GM19043 (cell line): ENCODE data around the gene ZNF83.
"Not testable (repeated sequence)": the region's sequence is repeated elsewhere in the genome, so short reads cannot be mapped to it uniquely, and the experiment has no call there.

Experiments
- ATAC-seq: cut with Tn5 transposase; IDR thresholded peaks from one replicate; pipeline ENCODE4 v1.9.1; 2021; ENCODE audit warnings: low read depth; ENCODE audit not compliant: unreplicated experiment

ZNF83 gene

GRCh38 chr19:52637718-52638585 lies at the start of gene ZNF83:
Gene ZNF83, minus strand, starts transcription at chr19:52638355.
- ATAC-seq, result peak; percentile 74

DNA sequence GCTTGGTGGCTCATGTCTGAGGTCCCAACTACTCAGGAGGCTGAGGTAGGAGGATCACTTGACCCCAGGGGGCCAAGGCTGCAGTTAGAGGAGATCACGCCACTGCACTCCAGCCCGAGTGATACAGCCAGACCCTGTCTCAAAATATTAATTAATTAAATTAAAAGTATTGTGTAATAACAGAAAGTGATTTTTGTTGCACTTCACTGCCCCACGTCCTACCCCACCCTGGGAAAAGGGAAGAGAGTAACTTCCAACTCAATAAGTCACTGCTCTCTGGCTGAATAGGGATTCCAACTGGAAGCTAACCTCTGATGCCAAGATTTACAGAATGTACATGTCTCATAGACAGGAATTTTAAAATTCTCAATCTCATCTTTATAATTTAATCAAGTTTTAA lies 49.5 kb upstream of the ZNF83 start:
- no peak for ATAC-seq

DNA sequence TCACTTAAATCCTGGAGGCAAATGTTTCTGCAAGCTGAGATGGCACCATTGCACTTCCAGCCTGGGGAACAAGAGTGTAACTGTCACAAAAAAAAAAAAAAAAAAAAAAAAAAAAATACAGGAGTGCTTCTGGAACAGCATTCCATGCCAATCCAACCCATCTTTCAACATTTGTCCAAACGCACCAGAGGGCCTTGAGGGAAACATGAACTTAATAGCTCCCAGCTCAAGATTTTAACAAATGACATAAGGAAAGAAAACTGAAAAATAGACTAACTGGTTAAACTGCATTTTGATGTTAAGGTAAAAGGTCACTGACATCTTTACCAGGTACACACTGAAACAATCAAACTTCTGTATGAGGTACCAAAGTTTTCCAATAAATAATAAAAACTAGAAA lies 47.7 kb upstream of the ZNF83 start:
- no peak for ATAC-seq

- ATAC-seq, result not testable (repeated sequence)
These were observed 43.1 kb upstream of the ZNF83 start for GRCh38 chr19:52681216-52681615.

DNA sequence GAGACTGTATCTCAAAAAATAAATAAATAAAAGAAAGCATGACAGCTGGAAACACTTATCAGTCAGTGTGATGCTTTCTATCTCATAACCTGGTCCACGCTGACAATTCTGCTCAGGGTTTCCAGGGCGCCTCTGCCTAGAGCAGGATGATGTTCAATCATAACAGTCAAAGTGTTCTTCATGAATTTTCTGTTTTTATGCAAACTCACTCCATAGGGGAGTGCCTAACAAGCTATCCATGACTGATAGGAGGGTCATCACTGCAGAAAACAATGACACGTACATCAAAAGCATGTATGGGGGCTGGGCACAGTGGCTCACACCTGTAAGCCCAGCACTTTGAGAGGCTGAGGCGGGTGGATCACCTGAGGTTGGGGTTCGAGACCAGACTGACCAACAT lies 41.4 kb upstream of the ZNF83 start:
- ATAC-seq, result no peak

DNA sequence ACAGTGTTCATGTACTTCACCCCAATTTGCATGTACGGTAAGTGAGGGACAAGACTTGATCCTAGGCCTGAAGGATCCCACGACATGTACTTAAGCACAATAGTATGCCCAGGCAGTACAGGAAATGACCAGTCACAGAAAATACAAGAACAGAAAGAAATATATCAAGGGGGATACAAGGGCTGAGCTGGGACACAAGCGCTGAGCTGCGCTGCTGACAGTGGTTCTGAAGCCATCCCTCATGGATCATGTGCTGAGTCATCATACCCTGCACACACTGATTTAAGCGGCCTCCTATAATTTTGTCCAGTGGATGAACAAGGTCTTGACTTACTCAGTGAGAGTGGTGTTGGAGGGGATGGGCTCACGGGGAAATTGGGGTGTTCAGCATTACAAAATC lies 37.1 kb upstream of the ZNF83 start:
- not testable (repeated sequence) for ATAC-seq

DNA sequence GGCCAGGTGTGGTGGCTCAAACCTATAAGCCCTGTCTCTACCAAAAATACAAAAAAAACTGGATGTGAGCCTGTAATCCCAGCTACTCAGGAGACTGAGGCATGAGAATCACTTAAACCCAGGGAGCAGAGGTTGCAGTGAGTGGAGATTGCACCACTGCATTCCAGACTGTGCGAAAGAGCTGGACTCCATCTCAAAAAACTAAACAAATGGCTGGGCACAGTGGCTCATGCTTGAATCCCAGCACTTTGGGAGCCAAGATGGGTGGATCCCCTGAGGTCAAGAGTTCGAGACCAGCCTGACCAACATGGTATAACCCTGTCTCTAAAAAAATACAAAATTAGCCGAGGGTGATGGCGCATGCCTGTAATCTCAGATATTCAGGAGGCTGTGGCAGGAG lies 34.9 kb upstream of the ZNF83 start:
- no peak for ATAC-seq

DNA sequence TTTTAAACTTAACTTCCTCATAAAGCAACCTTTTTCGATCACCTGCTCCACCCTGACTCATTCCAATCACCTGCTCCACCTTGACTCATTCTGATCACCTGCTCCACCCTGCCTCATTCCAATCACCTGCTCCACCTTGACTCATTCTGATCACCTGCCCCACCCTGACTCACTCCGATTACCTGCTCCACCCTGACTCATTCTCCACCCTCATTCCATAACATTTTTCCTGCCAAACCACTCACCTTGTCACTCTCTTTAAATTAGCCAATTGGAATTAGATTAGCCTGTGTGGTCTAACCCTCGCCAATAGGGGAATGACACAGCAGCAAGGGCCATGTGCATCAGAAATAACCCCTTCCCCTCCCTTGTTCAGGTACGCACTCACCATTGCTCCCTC lies 31.9 kb upstream of the ZNF83 start:
- ATAC-seq, result no peak

DNA sequence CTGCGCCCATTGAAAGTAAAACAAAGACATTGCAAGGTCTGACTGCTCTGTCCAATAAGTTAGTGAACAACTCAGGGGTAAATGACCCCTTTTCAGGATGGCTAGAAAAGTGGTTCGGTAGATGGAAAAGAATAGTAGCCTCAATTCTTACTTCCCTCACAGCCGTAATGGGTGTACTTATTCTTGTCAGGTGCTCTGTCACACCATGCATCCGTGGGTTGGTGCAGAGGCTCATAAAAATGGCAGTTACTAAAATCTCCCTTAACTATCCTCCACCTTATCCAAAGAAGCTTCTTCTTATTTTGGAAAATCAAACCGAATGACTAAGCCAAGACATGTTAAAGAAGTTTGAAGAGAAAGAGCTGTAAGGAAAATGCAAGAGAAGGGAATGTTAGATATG lies 31.4 kb upstream of the ZNF83 start:
- ATAC-seq, result no peak

- ATAC-seq, result no peak
These were observed 29.8 kb upstream of the ZNF83 start for GRCh38 chr19:52667972-52668371.

DNA sequence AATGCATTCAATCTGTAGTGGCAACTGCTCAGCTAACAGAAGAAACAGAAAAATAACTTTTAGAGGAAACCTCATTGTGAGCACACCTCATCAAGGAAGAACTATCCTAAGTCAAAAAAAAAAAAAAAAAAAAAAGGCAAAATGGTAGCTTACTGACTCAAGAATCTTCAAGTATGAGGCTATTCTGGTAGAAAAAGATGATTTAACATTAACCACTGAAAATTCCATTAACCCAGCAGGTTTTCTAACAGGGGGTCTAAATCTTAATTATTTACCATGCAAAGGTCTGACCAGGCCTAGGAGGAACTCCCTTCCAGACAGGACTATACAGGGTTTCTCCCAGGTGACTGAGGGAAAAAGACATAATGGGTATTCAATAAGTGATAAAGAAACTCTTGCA lies 28.4 kb upstream of the ZNF83 start:
- no peak for ATAC-seq

GRCh38 chr19:52665529-52665928 lies 27.4 kb upstream of the ZNF83 start:
- no peak for ATAC-seq

DNA sequence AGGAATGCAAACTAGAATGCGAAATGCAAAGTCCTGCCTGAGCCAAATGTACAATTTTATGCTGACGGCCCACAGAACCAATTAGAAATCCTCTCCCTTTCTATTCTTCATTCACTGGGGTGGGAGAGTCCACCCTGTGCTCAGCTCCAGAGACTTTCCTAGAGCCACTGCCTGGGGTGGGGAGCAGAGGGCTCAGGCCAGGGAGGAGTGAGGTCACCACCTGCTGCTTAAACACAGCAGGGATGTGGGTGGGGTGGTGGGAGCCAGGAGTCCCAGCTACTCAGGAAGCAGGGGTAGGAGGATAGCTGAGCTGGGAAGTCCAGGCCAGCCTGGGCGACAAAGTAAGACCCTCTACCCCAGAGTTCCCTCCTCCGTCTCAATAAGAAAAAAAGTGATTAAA lies 26.9 kb upstream of the ZNF83 start:
- ATAC-seq, result no peak

- ATAC-seq, result no peak
These were observed 26.3 kb upstream of the ZNF83 start for GRCh38 chr19:52664461-52664860.

- no peak for ATAC-seq
These were observed 24.5 kb upstream of the ZNF83 start for GRCh38 chr19:52662631-52663030.

DNA sequence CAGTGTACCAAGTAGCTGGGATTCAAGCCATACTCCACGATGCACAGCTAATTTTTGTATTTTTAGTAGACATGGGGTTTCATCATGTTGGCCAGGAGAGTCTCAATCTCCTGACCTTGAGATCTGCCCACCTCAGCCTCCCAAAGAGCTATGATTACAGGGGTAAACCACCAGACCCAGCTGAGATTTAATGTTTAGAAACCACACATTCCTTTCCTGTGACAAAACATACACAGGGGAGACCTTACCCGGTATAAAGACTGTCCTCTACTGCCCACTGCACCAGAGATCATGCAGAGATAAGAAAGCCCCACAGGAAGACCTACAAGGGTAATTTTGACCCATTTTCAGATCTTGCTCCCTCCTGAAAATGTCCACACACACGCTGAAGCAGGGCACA lies 22.8 kb upstream of the ZNF83 start:
- ATAC-seq, result no peak

- ATAC-seq, result no peak
These were observed 20.9 kb upstream of the ZNF83 start for GRCh38 chr19:52659013-52659412.

DNA sequence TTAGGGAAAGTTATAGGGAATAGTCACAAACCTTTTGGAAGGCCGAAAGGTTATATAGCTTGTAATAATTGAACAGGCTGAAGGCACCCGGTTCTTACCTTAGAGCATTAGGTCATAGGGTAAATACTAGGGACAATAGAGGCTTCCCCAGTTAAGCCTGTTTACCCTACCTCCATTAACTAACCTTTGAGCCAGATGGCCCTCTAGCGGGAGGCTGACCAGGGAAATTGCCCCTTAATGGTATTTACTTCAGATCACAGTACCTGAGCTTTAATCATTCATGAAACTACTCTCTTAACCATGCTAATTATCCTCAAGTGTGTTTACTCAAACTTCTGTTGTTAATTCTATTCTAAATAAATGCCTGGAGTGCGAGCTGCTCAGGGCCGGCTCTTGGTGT lies 20.4 kb upstream of the ZNF83 start:
- ATAC-seq, result no peak

- ATAC-seq, result no peak
These were observed 15.0 kb upstream of the ZNF83 start for GRCh38 chr19:52653161-52653560.

DNA sequence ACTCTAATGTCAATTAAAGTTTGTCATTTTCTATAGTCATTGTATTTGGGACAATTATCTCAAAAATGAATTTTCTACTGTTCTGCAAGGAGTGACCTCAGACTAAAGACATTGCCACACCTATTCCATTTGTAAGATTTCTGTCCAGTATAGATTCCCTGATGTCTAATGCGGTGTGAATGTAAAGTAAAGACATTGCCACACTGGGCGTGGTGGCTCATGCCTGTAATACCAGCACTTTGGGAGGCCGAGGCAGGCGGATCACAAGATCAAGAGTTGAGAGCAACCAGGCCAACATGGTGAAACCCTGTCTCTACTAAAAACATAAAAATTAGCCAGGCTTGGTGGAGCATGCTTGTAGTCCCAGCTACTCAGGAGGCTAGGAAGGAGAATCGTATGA lies 13.8 kb upstream of the ZNF83 start:
- ATAC-seq, result no peak

- ATAC-seq, result no peak
These were observed 10.3 kb upstream of the ZNF83 start for GRCh38 chr19:52648336-52649016.

DNA sequence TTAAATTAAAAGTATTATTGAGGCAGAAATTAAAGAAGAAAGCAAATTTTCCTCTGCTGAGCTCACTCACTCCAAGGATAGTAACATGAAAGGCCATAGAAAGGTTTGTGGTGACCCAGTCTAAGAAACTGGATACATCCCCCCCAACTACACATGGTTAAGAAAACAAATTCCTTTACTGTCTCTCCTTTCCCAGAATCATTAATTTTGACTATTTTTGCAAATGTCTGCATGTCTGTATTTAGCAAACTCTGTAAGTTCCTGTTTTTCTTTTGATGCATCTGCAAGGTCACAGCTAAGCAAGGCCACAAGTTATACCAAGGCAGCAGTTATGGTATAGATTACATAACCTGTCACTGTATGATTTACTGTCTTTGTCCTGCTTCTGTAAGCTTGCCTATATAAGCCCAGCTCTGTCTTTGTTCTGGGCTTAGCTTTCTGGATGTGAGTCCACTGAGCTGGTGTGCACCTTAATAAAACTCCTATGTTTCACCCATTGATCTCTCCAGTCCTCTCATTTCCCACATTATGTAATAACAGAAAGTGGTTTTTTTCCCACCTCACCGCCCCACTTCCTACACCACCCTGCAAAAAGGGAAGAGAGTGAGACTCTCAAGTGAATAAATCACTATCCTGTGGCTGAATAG lies 8.5 kb upstream of the ZNF83 start:
- ATAC-seq, result no peak
